HepG2 (cell line): ENCODE data around the gene KCTD14. TPM values are rescaled to one million over a fixed set of nuclear protein-coding genes. Genes with fewer than 3 reads are reported as not detected.

Experiments
- ATAC-seq: fragments of 200-7000 bp; cut with Tn5 transposase; 3 replicates; pipeline ENCODE4 v1.9.1; 2020; ENCODE audit warnings: mild to moderate bottlenecking, moderate library complexity
- BruUV-seq: library from RNA; stranded (reverse); fragments of 400-500 nt; replicated peaks from 2 replicates; lab custom pipeline; 2021; lab: Mats Ljungman, UMichigan
- CTCF ChIA-PET: fragments of 300-600 bp; formaldehyde crosslinking; extraction: SDS; loops from one replicate; lab custom pipeline; 2021; ENCODE audit warnings: low total read pairs, inconsistent platforms, low intra/inter-chr PET ratio; lab: Yijun Ruan, JAX
- POLR2A ChIA-PET: fragments of 350-600 bp; sonication (Branson Sonifier 250); formaldehyde crosslinking; loops from one replicate; lab custom pipeline; 2020; ENCODE audit warnings: antibody characterized with exemption, inconsistent platforms; lab: Yijun Ruan, JAX
- DNase-seq: peaks from one replicate; pipeline ENCODE4 v3.0.0-alpha.2; 2015; ENCODE audit warnings: low spot score
- FAIRE-seq: peaks from 3 replicates; lab custom pipeline; 2011; peaks lifted over from hg19 to GRCh38; lab: Jason Lieb, UNC
- H2AFZ ChIP-seq: one replicate; pipeline ENCODE4 v1.6.1; 2011; ENCODE audit warnings: low read length, inconsistent platforms
- H3K27ac ChIP-seq: fragments of 300-600 bp; 3 replicates; pipeline ENCODE4 v1.8.0; 2011; ENCODE audit warnings: mixed run types, mild to moderate bottlenecking, mixed read lengths, low read length, inconsistent platforms; ENCODE audit not compliant: insufficient read depth; ENCODE audit errors: extremely low read length
- H3K27me3 ChIP-seq, 2 experiments: fragments of 200-600 bp in 1 of 2; 2 replicates in 1 of 2; 3 replicates in 1 of 2; pipeline versions ENCODE4 v1.6.0 to v1.8.0; 2011; ENCODE audit warnings: low read length in 2 of 2, mild to moderate bottlenecking in 2 of 2, moderate library complexity in 2 of 2, inconsistent platforms in 1 of 2; ENCODE audit not compliant: insufficient read depth in 2 of 2, control insufficient read depth in 1 of 2
- H3K36me3 ChIP-seq, 2 experiments: fragments of 200-600 bp in 1 of 2; replicated peaks in 1 of 2; 2 replicates in 1 of 2; 3 replicates in 1 of 2; pipeline versions ENCODE4 v1.5.1 to v1.8.0; 2011; ENCODE audit warnings: low read length in 2 of 2, inconsistent platforms in 1 of 2; ENCODE audit not compliant: insufficient read depth in 2 of 2, control insufficient read depth in 1 of 2
- H3K4me1 ChIP-seq: 2 replicates; pipeline ENCODE4 v1.5.1; 2012; ENCODE audit warnings: low read length, inconsistent platforms; ENCODE audit not compliant: insufficient read depth
- H3K4me2 ChIP-seq: 2 replicates; pipeline ENCODE4 v1.6.0; 2011; ENCODE audit warnings: low read depth, low read length, inconsistent platforms
- H3K4me3 ChIP-seq, 3 experiments: fragments of 200-600 bp in 1 of 3; sonication (generic), shearing (Covaris generic) in 1 of 3; replicated peaks in 1 of 3; 2 replicates each; pipeline ENCODE4 v1.5.1; 2011 to 2016; ENCODE audit warnings: low read length in 3 of 3, inconsistent platforms in 2 of 3, low read depth in 2 of 3, mild to moderate bottlenecking in 2 of 3, control low read depth in 1 of 3, mixed read lengths in 1 of 3; ENCODE audit not compliant: insufficient read depth in 1 of 3
- H3K79me2 ChIP-seq: one replicate; pipeline ENCODE4 v1.6.1; 2011; ENCODE audit warnings: low read length, inconsistent platforms; ENCODE audit not compliant: insufficient read depth
- H3K9ac ChIP-seq: 2 replicates; pipeline ENCODE4 v1.6.0; 2011; ENCODE audit warnings: mild to moderate bottlenecking, low read depth, low read length, inconsistent platforms; ENCODE audit not compliant: insufficient read depth
- H3K9me3 ChIP-seq: 2 replicates; pipeline ENCODE4 v1.5.1; 2012; ENCODE audit warnings: mild to moderate bottlenecking, low read length
- H4K20me1 ChIP-seq: 2 replicates; pipeline ENCODE4 v1.6.0; 2011; ENCODE audit warnings: inconsistent platforms, mild to moderate bottlenecking, low read length, moderate library complexity; ENCODE audit not compliant: insufficient read depth
- ARNT ChIP-seq: fragments of 450-650 bp; IDR thresholded peaks from 2 replicates; pipeline ENCODE4 v1.6.1; 2017
- MNT ChIP-seq: fragments of 450-650 bp; IDR thresholded peaks from 2 replicates; pipeline ENCODE4 v1.6.1; 2016
- NKX3-1 ChIP-seq: sonication (generic); formaldehyde crosslinking; IDR thresholded peaks from 2 replicates; pipeline ENCODE4 v1.5.0; 2020; ENCODE audit warnings: missing genetic modification reagents
- NONO ChIP-seq, 2 experiments: fragments of 450-650 bp in 1 of 2; sonication (generic) in 1 of 2; formaldehyde crosslinking in 1 of 2; IDR thresholded peaks in 1 of 2; conservative IDR thresholded peaks in 1 of 2; 2 replicates each; pipeline versions ENCODE4 v1.6.1 to v1.8.0; 2017 to 2022; ENCODE audit warnings: mild to moderate bottlenecking in 1 of 2, missing genetic modification reagents in 1 of 2, moderate library complexity in 1 of 2
- SALL1 ChIP-seq: sonication (generic); formaldehyde crosslinking; IDR thresholded peaks from 2 replicates; pipeline ENCODE4 v1.8.0; 2022; ENCODE audit warnings: mild to moderate bottlenecking, missing genetic modification reagents
- SMC3 ChIP-seq: IDR thresholded peaks from 2 replicates; pipeline ENCODE4 v1.6.1; 2011; ENCODE audit warnings: low read length, improper control_type of control experiment
- ZIK1 ChIP-seq: sonication (generic); formaldehyde crosslinking; IDR thresholded peaks from 2 replicates; pipeline ENCODE4 v1.5.0; 2020; ENCODE audit warnings: mild to moderate bottlenecking, low read depth, missing genetic modification reagents, borderline replicate concordance
- ZNF773 ChIP-seq: sonication (generic); formaldehyde crosslinking; IDR thresholded peaks from 2 replicates; pipeline ENCODE4 v1.4.0; 2020; ENCODE audit warnings: missing genetic modification reagents, borderline replicate concordance
- ZNF792 ChIP-seq: IDR thresholded peaks from 2 replicates; pipeline ENCODE4 v1.6.1; 2016
- WGBS: methylation state at CpG from one replicate; pipeline ENCODE4 v1.1.6; 2017; ENCODE audit warnings: low lambda C conversion rate; 5-methylcytosine and 5-hydroxymethylcytosine counted together
- in situ Hi-C: cut with HindIII; loops from 2 replicates; pipeline ENCODE4 v1.10.0; 2017; ENCODE audit warnings: low pct_unique_long_range_greater_than_20kb; ENCODE audit not compliant: extremely low pct_ligation_motif_present
- intact Hi-C: fragments of 100-400 bp; cut with micrococcal nuclease; formaldehyde crosslinking; loops from one replicate; pipeline ENCODE4 v1.10.0; 2022; ENCODE audit not compliant: unreplicated experiment
- polyA plus RNA-seq, 8 experiments: library from polyadenylated mRNA; depleted of rRNA in 3 of 8; stranded (reverse) in 7 of 8; unstranded in 1 of 8; fragments of >200 nt; fragmentation: Illumina TruSeq in 4 of 8; extraction: Trizol in 4 of 8; gene quantifications; 2 replicates each; pipeline versions ENCODE4 v1.2.1 to v1.2.3, GENCODE V29; 2011 to 2016; ENCODE audit warnings: low read depth in 4 of 8, missing spikeins in 1 of 8, mixed read lengths in 1 of 8; ENCODE audit not compliant: insufficient read depth in 1 of 8
- total RNA-seq, 5 experiments: library from RNA; depleted of rRNA; stranded (reverse); fragments of >200 nt; fragmentation: Illumina TruSeq; extraction: Trizol; gene quantifications; 2 replicates each; pipeline ENCODE4 v1.2.3, GENCODE V29; 2016; ENCODE audit warnings: low read depth in 1 of 5
- TF ChIP-seq, protein P1 (sequence below): sonication (generic); formaldehyde crosslinking; IDR thresholded peaks from 2 replicates; pipeline ENCODE4 v1.4.0; 2020; ENCODE audit warnings: missing genetic modification reagents

KCTD14 gene
- total and polyA plus RNA-seq, 2 of the 13 experiments (the other 11 are each of a cell fraction or from before 2014, with no cell fraction given) = 10.3 to 15.6 TPM

DNA sequence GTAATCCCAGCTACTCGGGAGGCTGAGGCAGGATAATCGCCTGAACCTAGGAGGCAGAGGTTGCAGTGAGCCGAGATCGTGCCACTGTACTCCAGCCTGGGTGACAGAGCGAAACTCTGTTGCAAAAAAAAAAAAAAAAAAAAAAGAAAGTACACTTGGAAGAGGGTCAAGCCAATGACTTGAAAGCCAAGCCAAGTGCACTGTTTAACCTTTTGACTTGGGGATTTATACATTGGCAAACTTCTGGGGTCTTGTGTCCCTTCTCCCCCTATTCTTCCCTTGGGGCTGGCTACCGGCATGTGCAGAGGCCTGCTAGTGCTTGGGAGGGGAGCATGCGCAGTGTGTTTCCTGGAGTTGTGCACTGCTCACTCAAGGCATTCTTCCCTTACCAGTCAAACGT, 26.3 kb upstream of the KCTD14 start (continued):
- TF ChIP-seq MNT = no peak
- no peak for TF ChIP-seq ZIK1 (CRISPR knock-in tag)
- no peak for TF ChIP-seq SALL1 (CRISPR knock-in tag)
- no peak for TF ChIP-seq ARNT
- no peak for TF ChIP-seq NONO (IDR thresholded peaks at IDR 0.05)
- no peak for TF ChIP-seq NONO (CRISPR knock-in tag; conservative IDR thresholded peaks at IDR 0.05)

DNA sequence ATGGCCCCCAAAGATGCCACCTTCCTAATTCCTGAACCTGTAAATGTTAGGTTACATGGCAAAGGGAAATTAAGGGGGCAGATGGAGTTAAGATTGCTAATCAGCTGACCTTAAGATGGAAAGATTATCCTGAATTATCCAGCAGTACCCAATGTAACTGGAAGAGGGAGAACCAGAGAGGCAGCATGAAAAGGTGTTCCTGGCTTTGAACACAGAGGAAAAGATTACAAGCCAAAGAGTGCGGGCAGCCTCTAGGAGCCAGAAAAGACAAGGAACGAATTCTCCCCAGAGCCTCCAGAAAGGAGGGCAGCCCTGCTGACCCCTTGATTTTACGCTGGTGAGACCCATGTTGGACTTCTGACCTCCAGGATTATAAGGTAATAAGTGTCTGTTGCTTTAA, 25.5 kb upstream of the KCTD14 start:
- BruUV-seq = no TSS peak
- no peak overlapping the region for H3K27ac ChIP-seq
- ChIA-PET POLR2A (interaction anchor here (0.6 to 1.9 kb wide), 4 partner anchors 30 to 130 kb away, joined by 3 to 5 read pairs (median 4); partner anchors contain the start of gene INTS4), CTCF (interaction anchor here (1.1 kb wide), 1 partner anchor 30 kb away, joined by 3 read pairs; no protein-coding TSS in a partner anchor)
- H4K20me1 ChIP-seq = no peaks in the 10 kb centered on the region
- DNase-seq (no peak), FAIRE-seq (no peak), ATAC-seq (no peak)
- no peaks in the 10 kb centered on the region for H3K27me3 ChIP-seq
- H3K36me3 ChIP-seq = no peaks in the 10 kb centered on the region
- peaks cover 85% of the 10 kb centered on the region for H3K4me1 ChIP-seq
- intact Hi-C loops (loop anchor here (5.0 kb wide), 1 partner anchor 136 kb away; no protein-coding TSS in a partner anchor), in situ Hi-C loops (loop anchor here (5.0 kb wide), 1 partner anchor 41 kb away; no protein-coding TSS in a partner anchor)
- H3K9me3 ChIP-seq = no peaks in the 10 kb centered on the region
- 69% methylated on average over 3 of the region's 3 CpGs for WGBS
- no peak overlapping the region for H3K9ac ChIP-seq
- no peak overlapping the region for H2AFZ ChIP-seq
- H3K4me3 ChIP-seq = no peak overlapping the region
- no peaks in the 10 kb centered on the region for H3K79me2 ChIP-seq
- TF ChIP-seq, protein P1, sequence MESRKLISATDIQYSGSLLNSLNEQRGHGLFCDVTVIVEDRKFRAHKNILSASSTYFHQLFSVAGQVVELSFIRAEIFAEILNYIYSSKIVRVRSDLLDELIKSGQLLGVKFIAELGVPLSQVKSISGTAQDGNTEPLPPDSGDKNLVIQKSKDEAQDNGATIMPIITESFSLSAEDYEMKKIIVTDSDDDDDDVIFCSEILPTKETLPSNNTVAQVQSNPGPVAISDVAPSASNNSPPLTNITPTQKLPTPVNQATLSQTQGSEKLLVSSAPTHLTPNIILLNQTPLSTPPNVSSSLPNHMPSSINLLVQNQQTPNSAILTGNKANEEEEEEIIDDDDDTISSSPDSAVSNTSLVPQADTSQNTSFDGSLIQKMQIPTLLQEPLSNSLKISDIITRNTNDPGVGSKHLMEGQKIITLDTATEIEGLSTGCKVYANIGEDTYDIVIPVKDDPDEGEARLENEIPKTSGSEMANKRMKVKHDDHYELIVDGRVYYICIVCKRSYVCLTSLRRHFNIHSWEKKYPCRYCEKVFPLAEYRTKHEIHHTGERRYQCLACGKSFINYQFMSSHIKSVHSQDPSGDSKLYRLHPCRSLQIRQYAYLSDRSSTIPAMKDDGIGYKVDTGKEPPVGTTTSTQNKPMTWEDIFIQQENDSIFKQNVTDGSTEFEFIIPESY (CRISPR knock-in tag) = no peak
- TF ChIP-seq NKX3-1 (CRISPR knock-in tag) = no peak
- TF ChIP-seq ZNF773 (CRISPR knock-in tag) = no peak
- peak; percentile 16; the same call in 1 of the 2 replicates for TF ChIP-seq SMC3
- no peak for TF ChIP-seq ZNF792 (CRISPR knock-in tag)
- 0 out of 2 replicates have a peak overlapping the region, but pooled peaks have one; percentile 13 for H3K4me2 ChIP-seq
